ENCODE data around the gene OMG.
"Not testable (repeated sequence)": the region's sequence is repeated elsewhere in the genome, so short reads cannot be mapped to it uniquely, and the experiment has no call there.

The OMG gene

GRCh38 chr17:31308372-31309334 is 11.6 kb upstream of the OMG start:
- ATAC-seq (peak; percentile 55), DNase-seq (no peak)

DNA sequence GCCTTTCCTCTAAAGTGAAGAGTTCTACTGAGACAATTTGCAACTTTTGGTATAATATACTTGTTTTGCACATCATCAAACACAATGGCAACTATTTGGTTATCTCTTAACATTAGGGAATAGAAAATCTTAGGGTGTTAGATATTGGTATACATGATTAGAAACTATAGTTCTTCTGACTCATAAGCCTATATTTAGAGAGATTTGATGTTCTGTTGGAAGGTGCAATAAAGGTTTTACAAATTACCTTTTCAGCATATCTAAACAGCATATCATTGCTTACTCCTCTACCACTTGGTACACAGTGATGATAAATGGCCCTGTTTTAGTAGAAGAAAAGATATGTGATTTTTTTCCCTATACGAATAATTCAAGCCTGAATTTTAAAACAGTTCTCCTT is 10.6 kb upstream of the OMG start:
- DNase-seq (no peak), ATAC-seq (no peak)

DNA sequence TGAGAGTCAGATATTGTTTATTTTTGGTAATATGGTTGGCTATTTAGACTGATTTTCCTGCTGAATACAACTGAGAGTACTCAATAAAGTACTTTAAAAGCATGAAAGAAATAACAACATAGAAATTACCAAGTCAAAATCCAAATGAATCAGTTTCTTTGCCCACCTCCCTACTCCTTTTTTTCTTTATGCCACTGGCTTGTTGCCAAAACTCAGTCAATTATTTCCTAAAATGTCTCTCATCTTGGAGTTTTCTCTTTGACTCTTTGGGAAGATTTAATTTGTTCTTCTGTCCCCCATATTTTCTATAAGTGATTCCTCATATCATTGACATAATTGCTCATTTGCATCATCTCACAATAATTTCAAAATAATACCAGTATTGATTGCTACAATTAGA is 2.6 kb upstream of the OMG start:
- ATAC-seq, result no peak
- DNase-seq, result no peak

DNA sequence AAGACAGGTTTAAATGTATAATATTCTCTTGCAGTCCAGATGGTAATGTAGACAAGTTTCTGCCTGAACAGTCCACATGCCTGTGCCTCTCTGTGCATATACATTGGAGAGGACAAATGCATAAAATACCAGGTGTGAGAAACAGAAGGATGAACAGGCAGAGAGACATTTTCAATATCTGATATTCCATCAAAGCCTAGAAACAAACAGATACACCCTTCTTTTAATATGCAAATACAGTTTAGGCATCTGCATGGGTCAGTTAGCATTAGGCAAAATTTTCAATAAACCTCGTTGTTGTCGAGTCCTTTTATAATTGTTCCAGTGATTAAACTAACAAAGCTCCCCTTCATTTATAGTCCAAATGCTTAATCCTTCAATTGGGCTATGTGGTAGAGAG is 897 bp downstream of the OMG start:
- DNase-seq (no peak), ATAC-seq (no peak)

GRCh38 chr17:31295489-31295871 is 1.6 kb downstream of the OMG start:
- no peak for DNase-seq
- ATAC-seq, result no peak

- DNase-seq (no peak), ATAC-seq (no peak)
These were observed 2.1 kb downstream of the OMG start for GRCh38 chr17:31294820-31295488.

- no peak for DNase-seq
- no peak for ATAC-seq
These were observed 2.8 kb downstream of the OMG start for GRCh38 chr17:31294231-31294630.

DNA sequence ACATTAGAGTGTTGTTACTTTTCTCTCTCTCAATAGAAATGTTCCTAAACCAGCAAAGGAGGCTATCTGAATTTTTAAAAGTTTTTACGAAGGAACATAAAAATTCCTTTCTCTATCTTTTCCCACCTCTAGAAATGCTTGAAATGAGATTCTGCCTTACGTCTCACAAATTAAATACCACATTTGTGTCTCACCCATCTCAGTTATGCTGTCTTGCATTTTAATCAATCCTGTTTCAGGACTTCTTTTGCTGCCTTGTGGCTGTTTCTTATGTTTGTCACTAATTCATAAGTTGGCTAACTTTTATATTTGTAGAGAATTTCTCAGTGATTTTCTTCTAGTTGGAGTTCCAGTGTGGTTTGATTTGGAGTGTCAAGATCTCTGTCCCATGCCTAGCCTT is 3.5 kb downstream of the OMG start:
- no peak for ATAC-seq
- no peak for DNase-seq

- ATAC-seq (no peak), DNase-seq (no peak)
These were observed 5.2 kb downstream of the OMG start for GRCh38 chr17:31291820-31292219.

DNA sequence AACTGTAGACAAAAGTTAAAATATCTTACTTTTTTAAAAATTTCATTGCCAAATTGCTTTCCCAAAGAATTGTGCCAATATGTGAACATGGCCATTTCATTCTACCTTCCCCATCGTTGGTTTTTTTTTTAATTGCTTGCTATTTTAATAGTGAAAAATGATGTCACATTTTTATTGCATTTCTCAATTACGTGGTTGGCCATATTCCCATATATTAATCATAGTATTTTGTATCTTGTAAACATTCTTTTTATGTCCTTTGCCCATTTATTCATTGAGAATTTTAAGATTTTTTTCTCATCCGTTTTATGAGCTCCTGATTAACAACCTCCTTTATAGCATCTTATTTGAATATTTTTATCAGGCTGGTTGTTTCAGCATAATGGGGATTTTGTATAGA is 7.2 kb downstream of the OMG start:
- no peak for ATAC-seq
- no peak for DNase-seq

DNA sequence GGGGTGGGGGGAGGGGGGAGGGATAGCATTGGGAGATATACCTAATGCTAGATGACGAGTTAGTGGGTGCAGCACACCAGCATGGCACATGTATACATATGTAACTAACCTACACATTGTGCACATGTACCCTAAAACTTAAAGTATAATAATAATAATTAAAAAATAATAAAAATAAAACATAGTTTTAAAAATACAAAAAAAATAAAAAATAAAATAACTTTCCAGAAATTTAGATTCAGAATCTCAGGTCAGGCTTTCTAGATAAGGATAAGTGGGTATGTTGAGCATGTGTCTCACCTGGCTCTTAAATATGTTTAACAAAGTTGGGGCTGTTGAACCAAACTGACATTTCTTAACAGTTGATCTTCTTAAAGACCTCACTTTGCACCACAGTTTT is 9.1 kb downstream of the OMG start:
- ATAC-seq, DNase-seq: not testable (repeated sequence)

DNA sequence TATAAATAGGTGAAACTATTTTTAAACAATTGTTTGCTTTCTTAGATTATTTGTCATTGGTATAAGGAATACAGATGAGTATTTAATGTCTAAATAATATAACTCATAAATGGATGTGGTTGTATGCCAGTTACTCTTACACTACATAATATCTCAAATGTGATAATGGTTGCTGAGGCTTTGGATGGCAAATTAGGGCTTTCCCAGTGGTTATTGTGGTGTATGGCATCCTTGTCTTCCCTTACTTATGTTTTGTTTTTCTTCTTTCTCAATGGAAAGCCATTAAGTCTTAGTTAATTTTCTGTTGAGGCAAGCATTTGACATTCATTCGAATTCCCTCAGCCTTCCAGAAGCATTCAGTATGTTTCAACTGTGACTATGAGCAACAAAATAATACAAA is 10.5 kb downstream of the OMG start:
- ATAC-seq (no peak), DNase-seq (no peak)

GRCh38 chr17:31283841-31284240 is 13.2 kb downstream of the OMG start:
- ATAC-seq, result no peak
- DNase-seq, result no peak

- no peak for ATAC-seq
These were observed 16.0 kb downstream of the OMG start for GRCh38 chr17:31281061-31281460.

DNA sequence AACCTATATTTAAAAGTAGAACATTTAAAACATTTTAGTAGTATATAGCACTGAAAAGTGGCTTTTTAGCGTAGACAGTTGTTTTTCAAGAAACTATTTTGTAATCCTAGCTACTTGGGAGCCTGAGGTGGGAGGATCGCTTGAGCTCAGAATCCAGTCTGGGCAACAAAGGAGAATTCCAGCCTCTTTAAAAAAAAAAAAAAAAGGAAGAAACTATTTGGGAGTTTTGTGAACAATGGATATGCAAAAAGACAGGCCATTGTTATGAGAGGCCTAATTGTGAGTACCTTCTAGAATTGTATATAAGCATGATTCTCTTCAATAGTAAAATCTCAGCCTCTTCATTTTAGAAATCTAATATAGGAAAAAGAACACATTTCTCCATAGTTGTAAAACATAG is 17.6 kb downstream of the OMG start:
- ATAC-seq (no peak), DNase-seq (no peak)

More at GRCh38 chr17:31281061-31281460, 16.0 kb downstream of the OMG start:
- DNase-seq, result no peak

- no peak for DNase-seq
These were observed 21.9 kb downstream of the OMG start for GRCh38 chr17:31275116-31275515.

GRCh38 chr17:31274252-31274651 is 22.8 kb downstream of the OMG start:
- no peak for DNase-seq

More at GRCh38 chr17:31275116-31275515, 21.9 kb downstream of the OMG start:
- no peak for ATAC-seq

DNA sequence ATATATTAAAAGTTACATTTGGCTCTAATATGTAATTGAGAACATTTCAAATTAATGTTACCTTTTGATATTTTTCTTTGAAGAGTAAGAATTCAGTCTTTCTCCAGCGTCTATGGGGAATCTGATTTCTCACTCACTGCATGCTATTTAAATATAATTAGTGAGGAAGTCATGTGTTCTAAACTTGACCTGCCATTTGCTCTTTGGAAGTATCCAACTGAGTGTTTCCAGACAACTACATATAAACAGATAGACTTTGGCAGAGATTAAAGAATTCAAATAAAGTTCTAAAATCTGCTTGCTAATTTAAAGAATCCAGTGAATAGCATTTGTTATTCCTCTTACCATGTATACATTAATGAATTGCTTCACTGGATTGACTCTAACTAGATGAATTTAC is 23.5 kb downstream of the OMG start:
- ATAC-seq, result no peak
- DNase-seq, result no peak

More at GRCh38 chr17:31274252-31274651, 22.8 kb downstream of the OMG start:
- ATAC-seq, result no peak

DNA sequence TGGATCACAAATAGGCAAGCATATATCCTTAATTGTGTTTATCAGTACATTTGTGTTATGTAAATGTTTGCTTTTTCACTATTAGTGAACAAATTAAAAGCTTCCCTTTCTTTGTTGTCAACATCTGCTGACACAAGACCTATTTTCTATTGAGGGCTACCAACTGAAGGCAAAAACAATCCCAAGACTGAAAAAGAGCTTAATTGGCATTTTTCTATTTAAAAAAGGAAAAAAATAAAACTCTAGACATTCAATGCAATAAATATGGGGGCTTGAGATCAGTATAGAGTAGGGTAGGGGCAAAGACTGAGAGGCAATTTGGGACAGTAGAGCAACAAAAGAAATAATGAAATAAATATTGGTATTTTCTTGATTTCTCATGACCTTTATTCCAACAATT is 24.2 kb downstream of the OMG start:
- no peak for ATAC-seq
- DNase-seq, result no peak

GRCh38 chr17:31272236-31272635 is 24.8 kb downstream of the OMG start:
- no peak for ATAC-seq

DNA sequence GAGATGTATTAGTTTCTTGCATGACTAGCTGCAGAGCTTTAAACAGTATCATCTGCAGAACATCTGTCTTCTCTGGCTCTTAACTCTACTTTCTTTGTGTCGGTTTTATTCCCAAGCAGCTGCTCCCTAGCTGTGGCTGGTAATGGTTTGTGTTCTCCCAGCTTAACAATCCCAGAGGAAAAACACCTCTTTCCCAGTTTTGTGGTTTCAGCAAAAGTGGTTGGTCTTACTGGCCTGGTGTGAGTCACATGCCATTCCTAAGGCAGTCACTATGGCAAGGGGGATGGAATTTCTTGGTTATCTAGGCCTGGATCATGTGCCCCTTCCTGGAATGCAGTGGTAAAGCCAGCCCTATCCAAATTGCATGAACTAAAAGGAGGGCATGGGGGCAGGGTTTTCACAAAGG is 27.5 kb downstream of the OMG start:
- no peak for DNase-seq
- no peak for ATAC-seq

More at GRCh38 chr17:31272236-31272635, 24.8 kb downstream of the OMG start:
- DNase-seq, result no peak

DNA sequence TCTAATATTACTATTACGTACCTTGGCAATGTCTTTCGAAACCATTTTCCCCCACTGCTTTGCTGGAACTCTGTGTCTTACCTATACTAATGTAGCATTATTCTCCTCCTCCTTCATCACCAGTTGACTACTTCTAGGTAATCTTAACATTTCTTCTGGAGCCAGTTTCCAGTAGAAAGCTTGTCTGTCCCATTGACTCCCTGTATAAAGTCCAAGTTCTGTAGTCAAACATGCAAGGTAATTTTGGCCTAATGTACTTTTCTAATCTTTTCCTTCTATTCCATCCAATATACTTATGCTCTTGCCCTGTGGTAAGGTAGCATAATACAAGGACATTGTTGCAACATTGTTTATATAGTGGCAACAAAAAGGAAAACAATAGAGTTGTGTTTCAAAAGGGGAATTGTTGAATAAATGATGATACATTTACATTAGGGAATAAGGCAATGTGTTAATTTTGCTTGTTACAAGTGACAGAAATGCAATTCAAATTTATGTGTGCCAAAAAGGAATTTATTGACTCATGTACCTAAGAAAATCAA is 27.9 kb downstream of the OMG start:
- DNase-seq (no peak), ATAC-seq (no peak)

- ATAC-seq, result no peak
- DNase-seq, result no peak
These were observed 31.0 kb downstream of the OMG start for GRCh38 chr17:31266042-31266441.

Data from stimulated activated naive CD8-positive, alpha-beta T cell treated with anti-CD3 and anti-CD28 coated beads, Interleukin-15, Interleukin-2, amounts not matched to agents 100 U/mL and 50 U/mL, for 24 hours (primary cell).